OCI-LY1 (cell line): ENCODE data around the gene ASL.
"Not testable (repeated sequence)": the region's sequence is repeated elsewhere in the genome, so short reads cannot be mapped to it uniquely, and the experiment has no call there.

Experiments
- H2AFZ ChIP-seq: fragments of 200-600 bp; sonication (generic), shearing (Covaris generic); 2 replicates; pipeline ENCODE4 v1.6.0; 2014; ENCODE audit warnings: antibody characterized with exemption, mild to moderate bottlenecking, low read length
- H3F3A ChIP-seq: fragments of 200-600 bp; sonication (generic), shearing (Covaris generic); 2 replicates; pipeline ENCODE4 v1.6.0; 2014; ENCODE audit warnings: mild to moderate bottlenecking, antibody characterized with exemption, low read length, moderate library complexity; ENCODE audit not compliant: insufficient read depth
- H3K27ac ChIP-seq: fragments of 200-600 bp; sonication (generic); 2 replicates; pipeline ENCODE4 v1.5.1; 2014; ENCODE audit warnings: low read length, mixed run types, mild to moderate bottlenecking, low read depth; ENCODE audit not compliant: poor library complexity, severe bottlenecking
- H3K27me3 ChIP-seq: fragments of 200-600 bp; sonication (generic); 2 replicates; pipeline ENCODE4 v1.6.0; 2014; ENCODE audit warnings: antibody characterized with exemption, mild to moderate bottlenecking, low read length, moderate library complexity; ENCODE audit not compliant: insufficient read depth
- H3K36me3 ChIP-seq: fragments of 200-600 bp; sonication (generic); 2 replicates; pipeline ENCODE4 v1.6.1; 2014; ENCODE audit warnings: mild to moderate bottlenecking, antibody characterized with exemption, low read length, moderate library complexity, mixed read lengths; ENCODE audit not compliant: insufficient read depth
- H3K4me1 ChIP-seq: fragments of 200-600 bp; sonication (generic); 2 replicates; pipeline ENCODE4 v1.5.1; 2014; ENCODE audit warnings: mild to moderate bottlenecking, low read length, moderate library complexity; ENCODE audit not compliant: insufficient read depth, severe bottlenecking
- H3K4me2 ChIP-seq: fragments of 200-600 bp; sonication (generic), shearing (Covaris generic); 2 replicates; pipeline ENCODE4 v1.6.1; 2014; ENCODE audit warnings: low read length
- H3K4me3 ChIP-seq: fragments of 200-600 bp; sonication (generic); 2 replicates; pipeline ENCODE4 v1.5.1; 2014; ENCODE audit warnings: low read length, low read depth, mild to moderate bottlenecking, mixed read lengths; ENCODE audit not compliant: poor library complexity, severe bottlenecking
- H3K79me2 ChIP-seq: fragments of 200-600 bp; shearing (Covaris generic); 2 replicates; pipeline ENCODE4 v1.6.1; 2016; ENCODE audit warnings: mixed run types, low read length, mixed read lengths; ENCODE audit not compliant: insufficient read depth
- H3K9ac ChIP-seq: fragments of 200-600 bp; sonication (generic), shearing (Covaris generic); 2 replicates; pipeline ENCODE4 v1.6.1; 2014; ENCODE audit warnings: mild to moderate bottlenecking, low read length, mixed read lengths
- H3K9me2 ChIP-seq: fragments of 200-600 bp; sonication (generic), shearing (Covaris generic); 2 replicates; pipeline ENCODE4 v1.6.1; 2014; ENCODE audit warnings: low read depth, mild to moderate bottlenecking, low read length, mixed read lengths
- H3K9me3 ChIP-seq: fragments of 200-600 bp; shearing (Covaris generic); 2 replicates; pipeline ENCODE4 v1.6.1; 2014; ENCODE audit warnings: low read length, mixed read lengths
- H4K20me1 ChIP-seq: fragments of 200-600 bp; sonication (generic), shearing (Covaris generic); 2 replicates; pipeline ENCODE4 v1.6.0; 2016; ENCODE audit warnings: mild to moderate bottlenecking, low read length; ENCODE audit not compliant: insufficient read depth
- EZH2 ChIP-seq: fragments of 200-600 bp; sonication (generic), shearing (Covaris generic); IDR thresholded peaks from 2 replicates; pipeline ENCODE4 v1.8.0; 2017; ENCODE audit warnings: borderline replicate concordance, mixed run types, mild to moderate bottlenecking, antibody characterized with exemption, low read length, moderate library complexity, mixed read lengths
- TF ChIP-seq, protein P1 (sequence below): fragments of 200-600 bp; sonication (generic), shearing (Covaris generic); IDR thresholded peaks from 2 replicates; pipeline ENCODE4 v1.5.1; 2017; ENCODE audit warnings: mild to moderate bottlenecking, antibody characterized with exemption, low read length, moderate library complexity, mixed read lengths

ASL gene

GRCh38 chr7:66110856-66111255 is 35.2 kb downstream of the ASL start:
- no peaks in the 10 kb centered on the region for H4K20me1 ChIP-seq
- H3K9me2 ChIP-seq = no peaks in the 10 kb centered on the region
- no peaks in the 10 kb centered on the region for H3F3A ChIP-seq
- peaks cover 18% of the 10 kb centered on the region for H3K4me1 ChIP-seq
- no peaks in the 10 kb centered on the region for H3K9me3 ChIP-seq
- TF ChIP-seq EZH2 = no peak
- TF ChIP-seq, protein P1, sequence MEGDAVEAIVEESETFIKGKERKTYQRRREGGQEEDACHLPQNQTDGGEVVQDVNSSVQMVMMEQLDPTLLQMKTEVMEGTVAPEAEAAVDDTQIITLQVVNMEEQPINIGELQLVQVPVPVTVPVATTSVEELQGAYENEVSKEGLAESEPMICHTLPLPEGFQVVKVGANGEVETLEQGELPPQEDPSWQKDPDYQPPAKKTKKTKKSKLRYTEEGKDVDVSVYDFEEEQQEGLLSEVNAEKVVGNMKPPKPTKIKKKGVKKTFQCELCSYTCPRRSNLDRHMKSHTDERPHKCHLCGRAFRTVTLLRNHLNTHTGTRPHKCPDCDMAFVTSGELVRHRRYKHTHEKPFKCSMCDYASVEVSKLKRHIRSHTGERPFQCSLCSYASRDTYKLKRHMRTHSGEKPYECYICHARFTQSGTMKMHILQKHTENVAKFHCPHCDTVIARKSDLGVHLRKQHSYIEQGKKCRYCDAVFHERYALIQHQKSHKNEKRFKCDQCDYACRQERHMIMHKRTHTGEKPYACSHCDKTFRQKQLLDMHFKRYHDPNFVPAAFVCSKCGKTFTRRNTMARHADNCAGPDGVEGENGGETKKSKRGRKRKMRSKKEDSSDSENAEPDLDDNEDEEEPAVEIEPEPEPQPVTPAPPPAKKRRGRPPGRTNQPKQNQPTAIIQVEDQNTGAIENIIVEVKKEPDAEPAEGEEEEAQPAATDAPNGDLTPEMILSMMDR = no peak
- no peak overlapping the region for H3K4me2 ChIP-seq
- no peak overlapping the region for H3K27ac ChIP-seq
- no peaks in the 10 kb centered on the region for H3K27me3 ChIP-seq
- no peak overlapping the region for H2AFZ ChIP-seq
- H3K36me3 ChIP-seq = peaks cover 3% of the 10 kb centered on the region; the same call in 1 of the 2 replicates
- H3K79me2 ChIP-seq = peaks cover 8% of the 10 kb centered on the region
- H3K4me3 ChIP-seq = no peak overlapping the region
- H3K9ac ChIP-seq = no peak overlapping the region

DNA sequence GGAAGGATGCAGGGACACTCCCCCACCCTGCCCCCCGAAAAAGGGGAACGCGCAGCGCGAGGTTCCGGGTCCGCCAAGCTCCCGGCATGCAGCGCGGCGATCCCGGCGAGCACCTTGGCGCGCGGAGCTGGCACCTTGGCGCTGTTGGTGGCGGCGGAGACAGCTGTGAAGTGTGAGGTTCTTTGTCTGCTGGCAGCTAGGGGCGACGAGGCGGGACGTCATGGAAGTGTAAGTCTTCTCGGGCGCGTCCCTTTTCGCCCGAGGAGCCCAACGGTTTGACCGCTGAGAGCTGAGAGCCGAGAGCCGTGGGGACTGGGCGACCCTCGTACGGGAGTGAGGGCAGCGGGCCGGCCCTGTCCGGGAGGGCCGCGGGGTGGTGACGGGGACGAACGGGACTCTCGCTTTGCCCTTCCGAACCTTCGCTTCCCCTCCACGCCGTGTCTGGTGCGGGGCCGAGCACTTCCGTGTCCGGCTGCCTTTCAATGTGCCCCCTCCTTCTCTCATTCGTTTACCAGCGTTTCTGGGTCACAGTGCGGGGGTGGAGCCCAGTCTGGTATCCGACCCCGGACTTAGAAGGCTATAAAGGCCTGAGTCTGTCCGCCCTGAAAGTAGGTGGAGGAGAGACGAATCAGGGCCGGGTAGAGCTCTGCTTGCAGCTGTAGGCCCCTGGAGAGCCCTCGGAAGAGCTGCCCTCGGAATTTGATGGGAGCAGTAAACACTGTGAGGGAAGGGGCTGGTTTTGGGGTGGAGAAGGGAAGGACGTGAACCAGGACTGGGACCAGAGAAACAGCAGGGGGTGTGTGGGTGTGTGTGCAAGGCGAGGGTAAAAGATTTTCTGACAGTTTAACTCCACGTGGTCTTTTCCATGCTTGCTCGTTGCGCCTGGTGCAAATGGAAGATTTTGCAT is 39.4 kb downstream of the ASL start, which contains the start of gene CRCP:
Gene CRCP, plus strand, starts transcription at position 105 of the 907 bp plus-strand sequence. Its CDS starts 116 bp downstream, at position 221.
- H3K27me3 ChIP-seq = no peaks in the 10 kb centered on the region
- no peaks in the 10 kb centered on the region for H3K9me2 ChIP-seq
- TF ChIP-seq, protein P1 = peak; percentile 51; the same call in 1 of the 2 replicates
- no peak for TF ChIP-seq EZH2
- peak within 1 kb of the TSS; percentile 77 for H3K4me2 ChIP-seq
- H3K27ac ChIP-seq = peak within 1 kb of the TSS; percentile 90
- peak within 1 kb of the TSS; percentile 87 for H3K9ac ChIP-seq
- no peaks in the 10 kb centered on the region for H3F3A ChIP-seq
- no peak within 1 kb of the TSS for H2AFZ ChIP-seq
- H3K79me2 ChIP-seq = peaks cover 49% of the 10 kb centered on the region
- peaks cover 32% of the 10 kb centered on the region; the same call in 1 of the 2 replicates for H3K36me3 ChIP-seq
- H3K9me3 ChIP-seq = no peaks in the 10 kb centered on the region
- peak within 1 kb of the TSS; percentile 72 for H3K4me3 ChIP-seq
- peaks cover 53% of the 10 kb centered on the region for H3K4me1 ChIP-seq
- H4K20me1 ChIP-seq = no peaks in the 10 kb centered on the region

DNA sequence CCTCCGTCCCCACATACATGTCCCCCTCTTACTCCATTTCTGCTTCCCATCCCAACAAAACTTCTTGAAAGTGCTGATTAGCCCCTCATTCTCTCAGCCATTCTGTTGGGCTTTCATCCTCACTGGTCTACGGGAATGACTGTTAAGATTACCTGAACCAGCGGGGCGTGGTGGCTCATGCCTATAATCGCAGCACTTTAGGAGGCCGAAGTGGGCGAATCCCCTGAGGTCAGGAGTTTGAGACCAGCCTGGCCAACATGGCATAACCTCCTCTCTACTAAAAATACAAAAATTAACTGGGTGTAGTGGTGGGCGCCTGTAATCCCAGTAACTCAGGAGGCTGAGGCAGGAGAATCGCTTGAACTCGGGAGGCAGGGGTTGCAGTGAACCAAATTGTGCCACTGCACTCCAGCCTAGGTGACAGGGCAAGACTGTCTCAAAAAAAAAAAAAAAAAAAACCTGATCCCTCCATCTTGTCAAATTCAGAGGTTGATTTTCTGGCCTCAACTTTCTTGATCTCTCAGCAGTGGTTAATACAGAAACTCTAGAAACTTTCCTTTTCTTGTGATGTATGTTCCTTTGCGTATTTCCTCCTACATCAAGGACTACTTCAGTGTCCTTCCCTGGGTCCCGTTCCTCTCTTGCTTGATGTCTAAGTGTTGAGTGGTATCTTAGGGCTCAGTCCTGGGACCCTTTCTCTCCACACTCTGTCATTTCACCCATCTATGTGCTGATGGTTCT is 41.2 kb downstream of the ASL start:
- not testable (repeated sequence) for H3K27me3 ChIP-seq, H3K27ac ChIP-seq, H3K9me2 ChIP-seq, H3F3A ChIP-seq, H3K9me3 ChIP-seq, H2AFZ ChIP-seq, H4K20me1 ChIP-seq
- Histone ChIP-seq H3K4me3 (peak overlapping the region; percentile 72), H3K9ac (peak overlapping the region; percentile 87; the same call in 1 of the 2 replicates), H3K4me2 (peak overlapping the region; percentile 77), H3K79me2 (peaks cover 67% of the 10 kb centered on the region), H3K36me3 (peaks cover 41% of the 10 kb centered on the region), H3K4me1 (peaks cover 55% of the 10 kb centered on the region)
